GM12878 (cell line): Measurements from ENCODE around the gene IL3. TPM values are rescaled to one million over a fixed set of nuclear protein-coding genes. Genes with fewer than 3 reads are reported as not detected.

Source experiments
- ATAC-seq: fragments of 200-7000 bp; cut with Tn5 transposase; 3 replicates; pipeline ENCODE4 v1.9.1; 2020; ENCODE audit warnings: mild to moderate bottlenecking, moderate library complexity
- BruUV-seq: library from RNA; stranded (reverse); fragments of 400-500 nt; replicated peaks from 2 replicates; lab custom pipeline; 2021; lab: Mats Ljungman, UMichigan
- CTCF ChIA-PET: fragments of 300-600 bp; sonication (Branson Sonifier 250); formaldehyde crosslinking; extraction: SDS; loops from one replicate; lab custom pipeline; 2021; ENCODE audit warnings: inconsistent platforms; lab: Yijun Ruan, JAX
- POLR2A ChIA-PET: fragments of 350-600 bp; formaldehyde crosslinking; extraction: SDS; loops from one replicate; lab custom pipeline; 2021; ENCODE audit warnings: inconsistent platforms; lab: Charles Lee
- RAD21 ChIA-PET: fragments of 300-600 bp; sonication (Branson Sonifier 250); formaldehyde crosslinking; loops from one replicate; lab custom pipeline; 2023; ENCODE audit warnings: antibody characterized with exemption; ENCODE audit not compliant: unreplicated experiment; lab: Charles Lee
- SMC1A ChIA-PET: fragments of 300-600 bp; sonication (Branson Sonifier 250); formaldehyde crosslinking; loops from one replicate; lab custom pipeline; 2023; ENCODE audit not compliant: unreplicated experiment, uncharacterized antibody; lab: Charles Lee
- DNase-seq: peaks from one replicate; pipeline ENCODE4 v3.0.0-alpha.2; 2011; ENCODE audit warnings: low read depth, low spot score
- FAIRE-seq: peaks from 3 replicates; lab custom pipeline; 2011; peaks lifted over from hg19 to GRCh38; lab: Jason Lieb, UNC
- H2AFZ ChIP-seq: 2 replicates; pipeline ENCODE4 v1.6.0; 2011; ENCODE audit warnings: low read depth, low read length, control low read depth; ENCODE audit not compliant: control insufficient read depth
- H3K27ac ChIP-seq: 2 replicates; pipeline ENCODE4 v1.5.1; 2011; ENCODE audit warnings: control low read depth; ENCODE audit not compliant: control insufficient read depth, insufficient read depth
- H3K27me3 ChIP-seq, 2 experiments: replicated peaks in 1 of 2; 2 replicates each; pipeline versions ENCODE4 v1.6.0 to v1.6.1; 2011; ENCODE audit warnings: low read length in 1 of 2; ENCODE audit not compliant: control insufficient read depth in 2 of 2, insufficient read depth in 2 of 2
- H3K36me3 ChIP-seq, 2 experiments: 2 replicates each; pipeline ENCODE4 v1.5.1; 2011; ENCODE audit warnings: low read length in 1 of 2; ENCODE audit not compliant: control insufficient read depth in 2 of 2, insufficient read depth in 2 of 2
- H3K4me1 ChIP-seq: 2 replicates; pipeline ENCODE4 v1.6.1; 2011; ENCODE audit warnings: mild to moderate bottlenecking, low read length, moderate library complexity, mixed read lengths; ENCODE audit not compliant: control insufficient read depth, insufficient read depth
- H3K4me2 ChIP-seq: 2 replicates; pipeline ENCODE4 v1.6.0; 2011; ENCODE audit warnings: control low read depth; ENCODE audit not compliant: control insufficient read depth, insufficient read depth
- H3K4me3 ChIP-seq: fragments of 200-600 bp; sonication (generic); 2 replicates; pipeline ENCODE4 v1.5.1; 2016
- H3K79me2 ChIP-seq: 2 replicates; pipeline ENCODE4 v1.6.0; 2011; ENCODE audit warnings: low read length; ENCODE audit not compliant: control insufficient read depth, insufficient read depth
- H3K9ac ChIP-seq: 2 replicates; pipeline ENCODE4 v1.8.0; 2011; ENCODE audit warnings: low read length, control low read depth, mixed read lengths; ENCODE audit not compliant: control insufficient read depth, insufficient read depth
- H3K9me3 ChIP-seq: replicated peaks from 3 replicates; pipeline ENCODE4 v1.5.1; 2011; ENCODE audit warnings: mild to moderate bottlenecking, low read length; ENCODE audit not compliant: control insufficient read depth, insufficient read depth
- H4K20me1 ChIP-seq: 2 replicates; pipeline ENCODE4 v1.6.0; 2011; ENCODE audit not compliant: control insufficient read depth, insufficient read depth
- BRCA1 ChIP-seq: IDR thresholded peaks from 2 replicates; pipeline ENCODE4 v1.6.1; 2011; ENCODE audit warnings: low read depth, low read length, improper control_type of control experiment
- EP300 ChIP-seq, 2 experiments: fragments of 150-350 bp in 1 of 2; IDR thresholded peaks; 2 replicates each; pipeline ENCODE4 v1.6.1; 2011 to 2012; ENCODE audit warnings: low read depth in 2 of 2, low read length in 2 of 2, borderline replicate concordance in 1 of 2, improper control_type of control experiment in 1 of 2, inconsistent platforms in 1 of 2; ENCODE audit not compliant: control insufficient read depth in 1 of 2
- FOS ChIP-seq: IDR thresholded peaks from 3 replicates; pipeline ENCODE4 v1.6.1; 2011; ENCODE audit warnings: borderline replicate concordance; ENCODE audit not compliant: insufficient read length; ENCODE audit errors: extremely low read depth
- KAT2A ChIP-seq: conservative IDR thresholded peaks from 2 replicates; pipeline ENCODE4 v1.6.1; 2011; ENCODE audit warnings: low read depth, low read length; ENCODE audit not compliant: control insufficient read depth
- NBN ChIP-seq: fragments of 450-650 bp; IDR thresholded peaks from 2 replicates; pipeline ENCODE4 v1.6.1; 2016
- NFXL1 ChIP-seq: fragments of 450-650 bp; IDR thresholded peaks from 2 replicates; pipeline ENCODE4 v1.6.1; 2017; ENCODE audit warnings: antibody characterized with exemption, mild to moderate bottlenecking, borderline replicate concordance
- STAT1 ChIP-seq: fragments of 450-650 bp; conservative IDR thresholded peaks from 2 replicates; pipeline ENCODE4 v1.6.1; 2014; ENCODE audit warnings: antibody characterized with exemption, mild to moderate bottlenecking
- YY1 ChIP-seq: IDR thresholded peaks from 2 replicates; pipeline ENCODE4 v1.6.1; 2011; ENCODE audit warnings: low read depth, mild to moderate bottlenecking, low read length
- ZNF24 ChIP-seq: fragments of 450-650 bp; IDR thresholded peaks from 2 replicates; pipeline ENCODE4 v1.6.1; 2017; ENCODE audit warnings: antibody characterized with exemption, mild to moderate bottlenecking
- WGBS: methylation state at CpG from one replicate; pipeline ENCODE4 v1.1.6; 2016; ENCODE audit warnings: low lambda C conversion rate; ENCODE audit not compliant: insufficient replicate concordance, insufficient coverage; ENCODE audit errors: missing lambda C conversion rate; 5-methylcytosine and 5-hydroxymethylcytosine counted together
- in situ Hi-C: fragments of 300-500 bp; cut with MboI; formaldehyde crosslinking; loops from 9 replicates; pipeline ENCODE4 v1.14.3; 2018; ENCODE audit warnings: mixed read lengths
- intact Hi-C: fragments of 100-400 bp; cut with micrococcal nuclease; formaldehyde crosslinking; loops from one replicate; pipeline ENCODE4 v1.14.2; 2022; ENCODE audit not compliant: unreplicated experiment
- polyA plus RNA-seq, 11 experiments: library from polyadenylated mRNA; depleted of rRNA in 4 of 11; unstranded in 6 of 11; stranded (reverse) in 5 of 11; fragments of >200 nt; fragmentation: Nextera tagmentation in 4 of 11; fragmentation: Illumina TruSeq in 1 of 11; extraction: Ambion mirVana in 4 of 11; extraction: Trizol in 1 of 11; gene quantifications; 1 replicate in 1 of 11; 2 replicates in 10 of 11; pipeline versions ENCODE4 v1.2.1 to v1.2.3, GENCODE V29; 2011 to 2016; ENCODE audit warnings: inconsistent platforms in 2 of 11, missing spikeins in 2 of 11, low read depth in 1 of 11
- total RNA-seq, 4 experiments: library from RNA; depleted of rRNA in 3 of 4; stranded (reverse); fragments of >200 nt in 3 of 4; fragmentation: Illumina TruSeq in 1 of 4; extraction: Trizol in 1 of 4; gene quantifications; 2 replicates each; pipeline versions ENCODE4 v1.2.1 to v1.2.3, GENCODE V29; 2013 to 2021
- TF ChIP-seq, protein P1 (sequence below): fragments of 450-650 bp; IDR thresholded peaks from 2 replicates; pipeline ENCODE4 v1.6.1; 2016; ENCODE audit warnings: mild to moderate bottlenecking
- TF ChIP-seq, protein P2 (sequence below): fragments of 450-650 bp; IDR thresholded peaks from 2 replicates; pipeline ENCODE4 v1.6.1; 2014; ENCODE audit warnings: mild to moderate bottlenecking

IL3 gene
- total and polyA plus RNA-seq, 10 of the 15 experiments (the other 5 are each of a cell fraction or from before 2014, with no cell fraction given): not detected

DNA sequence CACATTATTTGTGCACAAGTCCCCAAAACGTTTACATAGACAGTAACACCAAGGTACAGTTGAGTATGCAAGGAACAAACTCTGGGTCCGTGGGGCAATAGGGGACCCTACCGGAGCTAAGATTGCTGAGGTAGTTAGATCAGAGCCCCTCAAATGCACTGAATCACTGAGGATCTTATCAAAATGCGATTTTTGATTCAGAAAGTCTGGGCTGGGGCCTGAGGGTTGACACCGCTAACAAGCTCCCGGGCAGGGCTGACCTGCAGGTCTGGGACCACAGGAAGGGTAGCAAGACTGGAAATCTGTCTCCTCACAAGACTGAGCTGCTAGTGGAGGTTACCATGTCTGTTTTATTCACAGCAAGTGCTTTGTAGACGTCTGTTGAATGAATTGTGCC is 1.8 kb upstream of the IL3 start:
- H2AFZ ChIP-seq: no peak overlapping the region
- ChIA-PET SMC1A (no interaction called here), POLR2A (no interaction called here), RAD21 (no interaction called here), CTCF (interaction anchor here (0.5 to 0.7 kb wide), 2 partner anchors 17 to 266 kb away, joined by 3 to 4 read pairs; no protein-coding TSS in a partner anchor)
- TF ChIP-seq NFXL1 (no peak), NBN (no peak), BRCA1 (no peak), STAT1 (no peak), KAT2A (no peak), ZNF24 (no peak), EP300 (IDR thresholded peaks at IDR 0.05; ENCODE audit: borderline replicate concordance in 1 of 2, control insufficient read depth in 1 of 2, low read depth in 2 of 2, low read length in 2 of 2) (no peak), YY1 (no peak), FOS (no peak)
- TF ChIP-seq, protein P1, sequence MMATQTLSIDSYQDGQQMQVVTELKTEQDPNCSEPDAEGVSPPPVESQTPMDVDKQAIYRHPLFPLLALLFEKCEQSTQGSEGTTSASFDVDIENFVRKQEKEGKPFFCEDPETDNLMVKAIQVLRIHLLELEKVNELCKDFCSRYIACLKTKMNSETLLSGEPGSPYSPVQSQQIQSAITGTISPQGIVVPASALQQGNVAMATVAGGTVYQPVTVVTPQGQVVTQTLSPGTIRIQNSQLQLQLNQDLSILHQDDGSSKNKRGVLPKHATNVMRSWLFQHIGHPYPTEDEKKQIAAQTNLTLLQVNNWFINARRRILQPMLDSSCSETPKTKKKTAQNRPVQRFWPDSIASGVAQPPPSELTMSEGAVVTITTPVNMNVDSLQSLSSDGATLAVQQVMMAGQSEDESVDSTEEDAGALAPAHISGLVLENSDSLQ: no peak
- TF ChIP-seq, protein P2, sequence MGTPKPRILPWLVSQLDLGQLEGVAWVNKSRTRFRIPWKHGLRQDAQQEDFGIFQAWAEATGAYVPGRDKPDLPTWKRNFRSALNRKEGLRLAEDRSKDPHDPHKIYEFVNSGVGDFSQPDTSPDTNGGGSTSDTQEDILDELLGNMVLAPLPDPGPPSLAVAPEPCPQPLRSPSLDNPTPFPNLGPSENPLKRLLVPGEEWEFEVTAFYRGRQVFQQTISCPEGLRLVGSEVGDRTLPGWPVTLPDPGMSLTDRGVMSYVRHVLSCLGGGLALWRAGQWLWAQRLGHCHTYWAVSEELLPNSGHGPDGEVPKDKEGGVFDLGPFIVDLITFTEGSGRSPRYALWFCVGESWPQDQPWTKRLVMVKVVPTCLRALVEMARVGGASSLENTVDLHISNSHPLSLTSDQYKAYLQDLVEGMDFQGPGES: no peak
- no peak overlapping the region for H3K4me2 ChIP-seq
- intact Hi-C loops: no loop called here
- H3K9ac ChIP-seq: no peak overlapping the region
- no peaks in the 10 kb centered on the region for H3K79me2 ChIP-seq
- WGBS: 40% methylated on average over 7 of the region's 7 CpGs
- no peaks in the 10 kb centered on the region for H3K9me3 ChIP-seq
- H3K4me1 ChIP-seq: no peaks in the 10 kb centered on the region
- no peak overlapping the region for H3K27ac ChIP-seq
- BruUV-seq: no TSS peak
- no peak overlapping the region for H3K4me3 ChIP-seq
- no peaks in the 10 kb centered on the region for H4K20me1 ChIP-seq
- DNase-seq (no peak), FAIRE-seq (no peak), ATAC-seq (no peak)
- peaks cover 0 to 2% of the 10 kb centered on the region in 2 experiments; a peak in 2 of 4 replicates for H3K27me3 ChIP-seq
- H3K36me3 ChIP-seq: no peaks in the 10 kb centered on the region
- in situ Hi-C loops: no loop called here
